Measurements from ENCODE around the gene ZNF768. TPM values are rescaled to one million over a fixed set of nuclear protein-coding genes. Genes with fewer than 3 reads are reported as not detected.

Gene ZNF768
- total RNA-seq, 4 donors from 2014 or later = 13.6 to 24.5 (median 20.6) TPM

DNA sequence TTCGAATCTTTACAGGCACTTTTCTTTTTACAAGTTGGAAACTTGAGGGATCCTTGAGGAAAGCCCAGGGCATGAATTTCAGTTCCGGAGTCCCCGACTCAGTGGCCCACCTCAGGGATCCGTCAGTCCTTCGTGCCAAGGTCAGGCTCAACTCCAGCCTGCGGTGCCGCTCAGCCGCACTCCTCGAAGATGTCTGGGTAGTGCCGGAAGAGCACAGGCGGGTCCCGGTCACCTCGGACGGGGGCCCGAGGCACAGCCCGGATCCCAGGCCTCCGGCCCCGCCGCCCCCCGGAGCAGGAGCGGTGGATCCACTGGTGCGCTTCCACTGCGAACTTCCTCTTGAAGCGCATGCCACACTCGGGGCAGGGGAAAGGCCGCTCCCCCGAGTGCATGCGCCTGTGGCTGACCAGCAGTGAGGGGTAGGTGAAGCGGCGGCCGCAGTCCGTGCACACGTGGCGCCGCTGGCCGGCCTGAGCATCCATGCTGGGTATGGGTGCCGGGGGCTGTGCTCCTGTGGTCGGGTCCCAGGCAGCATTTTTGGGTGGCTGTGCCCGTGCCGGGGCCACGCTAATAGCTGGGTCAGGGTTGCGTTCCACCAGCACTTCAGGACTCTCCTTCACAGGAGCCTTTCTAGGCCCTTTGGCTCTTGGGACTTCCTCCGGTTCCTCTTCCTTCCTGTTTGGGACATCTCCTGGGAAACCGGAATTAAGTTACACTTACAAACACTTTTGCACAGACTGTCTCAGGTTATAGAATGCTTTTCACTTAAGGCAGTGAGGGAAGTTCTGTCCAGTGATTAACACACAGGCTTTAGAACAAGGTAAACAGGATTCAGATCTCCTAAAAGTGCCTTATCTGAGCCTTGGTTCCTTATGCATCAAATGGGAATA, 43.6 kb upstream of the ZNF768 start:
- intact Hi-C loops (cut with DNase I) = no loop called here
- 81 to 86% methylated on average over 18 to 22 of the region's 44 CpGs for WGBS, 2 donors
- H3K4me1 ChIP-seq = peaks cover 27 to 53% (median 36%) of the 10 kb centered on the region in 3 donors

DNA sequence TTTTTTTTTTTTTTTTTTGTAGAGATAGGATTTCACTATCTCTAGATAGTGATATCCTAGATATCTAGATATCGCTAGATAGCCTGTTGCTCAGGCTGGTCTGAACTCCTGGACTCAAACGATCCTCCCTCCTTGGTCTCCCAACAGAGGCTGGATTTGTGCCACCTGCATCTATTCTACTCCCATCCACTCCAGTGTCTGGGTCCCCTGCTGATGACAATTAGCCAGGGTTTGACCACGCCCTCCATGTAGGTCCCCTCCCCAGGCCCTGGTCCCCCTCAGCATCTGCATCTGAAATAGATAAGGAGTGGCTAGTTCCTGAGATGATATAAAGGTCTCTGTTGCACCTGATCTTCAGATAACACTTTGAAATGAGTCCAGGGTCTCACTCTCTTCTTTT, 42.9 kb upstream of the ZNF768 start:
- 84 to 91% methylated on average over 3 of the region's 3 CpGs for WGBS, 2 donors
- Histone ChIP-seq H3K4me3 (no peak overlapping the region), H3K27me3 (no peaks in the 10 kb centered on the region), H3K36me3 (peaks cover 0 to 6% (median 0%) of the 10 kb centered on the region in 3 donors), H3K27ac (no peak overlapping the region), H3K4me1 (peaks cover 27 to 53% (median 36%) of the 10 kb centered on the region in 3 donors), H3K9me3 (no peaks in the 10 kb centered on the region)
- DNase-seq = no peak
- intact Hi-C loops (cut with DNase I) = no loop called here
- TF ChIP-seq, protein P1, sequence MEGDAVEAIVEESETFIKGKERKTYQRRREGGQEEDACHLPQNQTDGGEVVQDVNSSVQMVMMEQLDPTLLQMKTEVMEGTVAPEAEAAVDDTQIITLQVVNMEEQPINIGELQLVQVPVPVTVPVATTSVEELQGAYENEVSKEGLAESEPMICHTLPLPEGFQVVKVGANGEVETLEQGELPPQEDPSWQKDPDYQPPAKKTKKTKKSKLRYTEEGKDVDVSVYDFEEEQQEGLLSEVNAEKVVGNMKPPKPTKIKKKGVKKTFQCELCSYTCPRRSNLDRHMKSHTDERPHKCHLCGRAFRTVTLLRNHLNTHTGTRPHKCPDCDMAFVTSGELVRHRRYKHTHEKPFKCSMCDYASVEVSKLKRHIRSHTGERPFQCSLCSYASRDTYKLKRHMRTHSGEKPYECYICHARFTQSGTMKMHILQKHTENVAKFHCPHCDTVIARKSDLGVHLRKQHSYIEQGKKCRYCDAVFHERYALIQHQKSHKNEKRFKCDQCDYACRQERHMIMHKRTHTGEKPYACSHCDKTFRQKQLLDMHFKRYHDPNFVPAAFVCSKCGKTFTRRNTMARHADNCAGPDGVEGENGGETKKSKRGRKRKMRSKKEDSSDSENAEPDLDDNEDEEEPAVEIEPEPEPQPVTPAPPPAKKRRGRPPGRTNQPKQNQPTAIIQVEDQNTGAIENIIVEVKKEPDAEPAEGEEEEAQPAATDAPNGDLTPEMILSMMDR (IDR thresholded peaks at IDR 0.05) = no peak
- TF ChIP-seq POLR2A (IDR thresholded peaks at IDR 0.05) = no peak

More for the DNA sequence above, 43.6 kb upstream of the ZNF768 start:
- TF ChIP-seq POLR2A (IDR thresholded peaks at IDR 0.05) = no peak
- TF ChIP-seq, protein P1 (IDR thresholded peaks at IDR 0.05) = no peak
- Histone ChIP-seq H3K27ac (peak overlapping the region; percentile 91 to 99 (median 96)), H3K36me3 (peaks cover 0 to 6% (median 0%) of the 10 kb centered on the region in 3 donors), H3K9me3 (no peaks in the 10 kb centered on the region), H3K4me3 (peak overlapping the region in 3 of 4 donors; percentile 60 to 87 (median 85)), H3K27me3 (no peaks in the 10 kb centered on the region)
- DNase-seq = no peak

DNA sequence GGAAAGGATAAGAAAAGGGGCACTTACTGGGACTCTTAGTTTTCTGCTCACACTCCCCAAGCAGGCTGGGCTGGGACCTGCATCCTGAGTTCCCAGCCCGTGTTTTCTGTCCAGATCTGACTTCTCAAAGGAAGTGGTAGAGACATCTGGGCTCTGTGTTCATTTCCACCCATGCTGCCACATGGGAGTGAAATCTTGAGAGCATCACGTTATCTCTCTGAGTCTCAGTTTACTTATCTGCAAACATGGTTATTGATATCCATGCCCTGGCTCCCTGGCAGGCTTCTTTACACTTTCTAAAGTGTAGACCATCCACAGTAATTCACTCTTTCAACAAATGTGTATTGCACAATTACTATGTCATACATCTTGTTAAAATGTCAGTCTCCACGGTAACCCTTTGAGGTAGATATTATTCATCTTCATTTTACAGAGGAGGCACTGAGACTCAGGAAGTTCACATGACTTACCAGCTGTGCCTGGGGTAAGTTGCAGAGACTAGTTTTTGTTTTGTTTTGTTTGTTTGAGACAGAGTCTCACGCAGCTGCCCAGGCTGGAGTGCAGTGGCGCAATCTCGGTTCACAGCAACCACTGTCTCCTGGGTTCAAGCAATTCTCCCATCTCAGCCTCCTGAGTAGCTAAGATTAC, 41.7 kb upstream of the ZNF768 start:
- DNase-seq = no peak
- Histone ChIP-seq H3K4me3 (no peak overlapping the region), H3K9me3 (no peaks in the 10 kb centered on the region), H3K4me1 (peaks cover 27 to 53% (median 36%) of the 10 kb centered on the region in 3 donors), H3K27me3 (no peaks in the 10 kb centered on the region), H3K36me3 (peaks cover 0 to 6% (median 0%) of the 10 kb centered on the region in 3 donors), H3K27ac (peak overlapping the region; percentile 63 to 83 (median 68))
- intact Hi-C loops (cut with DNase I) = no loop called here
- TF ChIP-seq, protein P1 (IDR thresholded peaks at IDR 0.05) = no peak
- TF ChIP-seq POLR2A (IDR thresholded peaks at IDR 0.05) = peak in 1 of 4 donors; percentile 50
- 15 to 19% methylated on average over 6 of the region's 6 CpGs for WGBS, 2 donors

DNA sequence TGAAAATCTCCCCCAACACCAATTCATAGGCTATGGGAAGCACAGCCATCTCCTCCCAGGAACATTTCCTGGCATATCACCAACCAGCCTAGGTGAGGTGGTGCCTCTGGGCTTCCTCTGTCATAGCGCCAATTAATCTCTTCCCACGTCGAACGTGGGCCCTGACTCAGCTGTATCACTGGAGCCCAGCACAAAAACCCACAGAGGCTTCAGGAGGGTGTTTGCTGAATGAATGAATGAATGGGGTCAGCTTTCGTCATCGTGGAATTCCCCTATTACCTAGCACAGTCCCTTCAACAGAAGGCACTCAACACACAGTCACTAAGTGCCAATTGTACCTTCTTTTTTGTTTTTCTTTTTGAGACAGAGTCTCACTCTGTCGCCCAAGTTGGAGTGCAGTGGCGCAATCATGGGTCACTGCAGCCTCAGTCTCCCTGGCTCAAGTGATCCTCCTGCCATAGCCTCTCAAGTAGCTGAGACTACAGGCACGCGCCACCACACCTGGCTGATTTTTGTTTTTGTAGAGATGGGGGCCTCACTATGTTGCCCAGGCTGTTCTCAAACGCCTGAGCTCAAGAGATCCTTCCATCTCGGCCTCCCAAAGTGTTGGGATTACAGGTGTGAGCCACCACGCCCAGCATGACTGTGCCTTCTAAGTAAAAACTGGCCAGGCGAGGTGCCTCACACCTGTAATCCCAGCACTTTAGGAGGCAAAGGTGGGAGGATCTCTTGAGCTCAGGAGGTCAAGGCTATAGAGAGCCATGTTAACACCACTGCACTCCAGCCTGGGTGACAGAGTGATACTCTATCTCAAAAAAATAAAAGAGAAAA, 41.0 kb upstream of the ZNF768 start:
- peak overlapping the region; percentile 63 to 83 (median 68) for H3K27ac ChIP-seq
- H3K4me1 ChIP-seq = peaks cover 21 to 47% (median 32%) of the 10 kb centered on the region in 3 donors
- intact Hi-C loops (cut with DNase I) = no loop called here
- H3K4me3 ChIP-seq = no peak overlapping the region
- WGBS, 2 donors = 55 to 59% methylated on average over 9 to 14 of the region's 14 CpGs
- no peak for DNase-seq
- H3K27me3 ChIP-seq = no peaks in the 10 kb centered on the region
- peaks cover 0 to 6% (median 0%) of the 10 kb centered on the region in 3 donors for H3K36me3 ChIP-seq
- TF ChIP-seq, protein P1 (IDR thresholded peaks at IDR 0.05) = no peak
- TF ChIP-seq POLR2A (IDR thresholded peaks at IDR 0.05) = no peak
- H3K9me3 ChIP-seq = no peaks in the 10 kb centered on the region

Data from esophagus squamous epithelium (tissue), 5 donors.